NCI-H510A (cell line): ENCODE measurements around the gene CCDC154.

Experiments used
- DNase-seq: peaks from one replicate; lab custom pipeline; 2025; lab: John Stamatoyannopoulos, UW

The CCDC154 gene

DNA sequence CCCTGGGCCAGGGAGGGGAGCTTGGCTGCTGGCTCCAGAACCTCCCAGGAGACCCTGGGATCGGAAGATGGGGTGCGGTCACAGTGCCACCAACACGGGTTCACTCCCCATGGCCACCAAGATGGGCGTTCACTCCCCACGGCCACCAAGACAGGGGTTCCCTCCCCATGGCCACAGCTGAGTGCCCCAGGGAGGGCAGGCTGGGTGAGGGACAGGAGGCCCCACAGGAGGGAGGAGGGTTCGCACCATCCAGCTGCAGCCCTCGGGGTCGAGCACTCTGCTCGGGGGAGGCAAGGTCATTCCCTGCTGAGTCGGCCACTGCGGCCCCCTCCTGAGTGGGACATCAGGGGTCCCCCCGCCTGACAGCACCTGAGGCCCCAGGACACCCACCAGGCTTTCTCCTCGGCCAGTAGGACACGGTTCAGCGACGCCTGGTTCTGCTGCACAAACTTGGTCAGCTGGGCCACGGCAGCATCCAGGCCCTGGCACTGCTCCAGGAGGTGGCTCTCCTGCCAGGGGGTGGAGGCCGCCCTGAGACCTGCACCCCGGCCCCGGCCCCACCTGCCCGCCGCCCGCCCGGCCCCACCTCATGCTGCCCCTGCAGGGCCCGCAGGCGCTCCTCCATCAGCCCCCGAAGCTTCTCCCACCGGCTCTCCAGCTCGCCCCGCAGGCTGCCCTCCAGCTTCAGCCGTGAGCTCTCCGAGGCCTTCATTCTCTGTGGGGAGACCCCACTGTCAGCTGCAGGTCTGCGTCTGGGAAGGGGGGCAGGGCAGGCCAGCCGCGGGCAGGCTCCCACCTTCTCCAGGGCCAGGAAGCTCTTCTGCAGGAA lies 5.9 kb downstream of the CCDC154 start:
- DNase-seq: no peak

DNA sequence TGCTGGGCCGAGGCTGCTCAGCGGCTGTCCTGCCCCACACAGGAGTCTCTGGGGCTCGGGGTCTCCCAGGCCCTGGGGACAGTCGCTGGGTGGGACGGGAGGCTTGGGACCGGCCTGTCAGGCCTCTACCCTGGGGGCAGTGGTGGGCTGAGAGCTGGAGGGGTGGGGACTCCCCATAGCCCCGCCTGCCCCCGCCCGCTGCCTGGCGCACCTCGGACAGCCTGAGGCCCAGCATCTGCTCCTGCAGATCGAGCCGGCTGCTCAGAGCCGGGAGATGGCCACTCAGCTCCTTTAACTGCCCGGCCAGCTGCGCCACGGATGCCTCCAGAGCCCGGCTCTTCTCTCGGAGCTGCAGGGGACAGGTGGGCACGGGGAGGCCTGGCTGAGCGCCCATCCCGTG lies 6.8 kb downstream of the CCDC154 start:
- DNase-seq: no peak

DNA sequence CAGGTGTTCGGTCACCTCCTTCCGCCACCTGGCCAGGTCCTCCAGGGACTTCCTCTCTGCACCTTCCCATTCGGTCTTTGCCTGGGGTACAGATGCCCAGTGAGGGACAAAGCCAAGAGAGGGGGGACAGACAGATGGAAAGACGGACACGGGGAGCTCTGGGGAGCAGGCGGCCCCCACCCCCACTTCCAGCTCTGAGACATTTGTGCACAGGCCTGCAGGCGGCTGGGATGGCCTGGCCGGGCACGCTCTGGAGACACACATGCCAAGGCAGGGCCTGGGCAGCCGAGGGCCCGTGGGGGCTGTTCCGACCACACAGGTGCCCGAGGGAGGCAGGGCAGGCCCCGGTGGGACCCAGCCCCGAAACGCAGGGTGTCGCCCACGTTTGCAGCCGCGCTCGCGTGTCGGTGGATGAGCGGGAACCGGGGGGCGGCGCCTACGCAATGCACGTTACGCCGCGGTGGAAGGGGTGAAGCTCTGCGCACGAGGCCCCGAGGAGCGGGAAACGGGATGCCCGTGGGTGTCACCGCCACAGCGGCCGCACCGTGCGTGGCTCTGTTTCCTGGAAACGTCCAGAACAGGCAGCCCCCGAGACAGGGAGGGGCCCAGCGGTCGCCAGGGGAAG lies 7.5 kb downstream of the CCDC154 start:
- no peak for DNase-seq

DNA sequence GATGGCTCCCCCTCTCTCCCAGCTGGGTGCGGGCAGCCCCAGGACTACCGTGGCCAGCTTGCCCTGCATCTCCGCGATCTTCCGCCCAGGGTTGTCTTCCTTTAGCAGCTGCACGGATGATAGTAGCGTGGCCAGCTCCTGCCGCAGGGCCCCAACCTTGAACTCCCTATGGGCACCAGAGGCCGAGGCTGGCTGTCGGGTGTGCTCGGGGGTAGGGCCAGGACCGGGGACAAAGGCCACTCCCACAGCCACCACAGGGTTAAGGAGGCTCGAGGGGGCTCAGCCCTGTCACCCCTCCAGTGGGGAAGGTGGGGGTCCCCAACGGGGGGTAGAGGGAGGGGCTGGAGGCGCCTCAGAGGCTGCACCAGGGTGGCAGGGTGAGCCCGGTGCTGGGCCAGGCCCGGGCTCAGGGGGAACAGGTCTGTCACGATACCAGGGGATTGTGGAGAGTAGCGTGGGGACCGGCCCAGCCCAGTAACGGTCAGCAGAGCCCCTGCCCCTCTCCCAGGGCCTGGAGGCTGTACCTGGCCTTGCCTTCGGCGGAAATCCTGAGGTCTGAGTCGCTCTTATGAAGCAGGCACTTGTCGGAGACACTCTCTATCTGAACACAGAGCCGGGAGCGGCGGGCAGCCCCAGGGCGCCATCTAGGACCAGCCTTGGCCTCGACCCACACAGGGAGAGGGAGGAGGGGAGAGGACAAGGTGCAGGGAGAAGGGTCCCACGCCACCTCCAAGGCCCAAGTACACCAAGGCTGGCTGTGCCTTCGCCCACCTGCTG lies 8.2 kb downstream of the CCDC154 start:
- no peak for DNase-seq

DNA sequence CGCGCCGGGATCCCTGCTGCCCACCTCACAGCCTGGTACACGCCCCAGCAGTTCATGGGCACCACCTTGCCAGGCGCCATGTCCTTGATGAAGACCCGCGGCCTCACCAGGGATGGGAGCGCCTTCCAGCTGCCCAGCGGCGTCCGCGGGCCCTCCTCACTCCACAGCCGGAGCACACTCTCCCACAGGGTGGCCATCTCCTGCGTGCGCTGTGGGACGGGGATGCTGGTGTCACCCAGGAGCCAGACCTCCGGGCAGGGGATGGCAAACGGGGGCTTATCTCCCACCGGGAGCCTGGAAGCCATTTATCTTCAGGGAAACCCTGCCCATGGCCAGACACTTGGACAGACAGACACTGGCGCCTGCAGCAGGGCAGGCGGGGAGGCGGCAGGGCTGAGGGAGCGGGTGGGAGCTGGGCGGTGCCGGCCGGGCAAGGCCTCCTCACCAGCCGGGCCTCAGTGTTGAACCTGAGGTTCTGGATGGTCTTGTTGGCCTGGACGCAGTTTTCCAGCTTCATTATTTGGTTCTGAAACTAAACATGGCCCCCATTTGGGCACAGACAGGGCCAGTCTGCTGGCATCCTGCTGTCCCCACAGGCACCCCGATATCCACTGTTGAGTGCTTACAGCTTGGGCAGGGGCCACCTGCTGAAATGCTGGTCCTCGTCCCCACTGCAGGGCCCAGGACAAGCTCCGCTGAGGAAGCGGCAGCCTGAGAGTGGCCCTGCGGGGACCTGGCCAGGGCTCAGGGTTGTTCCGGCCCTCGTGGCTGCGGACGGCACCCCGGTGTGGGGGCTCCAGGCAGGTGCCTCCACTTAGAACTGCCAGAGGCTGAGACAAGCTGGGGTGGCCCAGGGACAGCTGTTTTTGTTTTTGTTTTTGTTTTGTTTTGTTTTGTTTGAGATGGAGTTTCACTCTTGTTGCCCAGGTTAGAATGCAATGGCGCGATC lies 9.4 kb downstream of the CCDC154 start:
- DNase-seq: no peak

DNA sequence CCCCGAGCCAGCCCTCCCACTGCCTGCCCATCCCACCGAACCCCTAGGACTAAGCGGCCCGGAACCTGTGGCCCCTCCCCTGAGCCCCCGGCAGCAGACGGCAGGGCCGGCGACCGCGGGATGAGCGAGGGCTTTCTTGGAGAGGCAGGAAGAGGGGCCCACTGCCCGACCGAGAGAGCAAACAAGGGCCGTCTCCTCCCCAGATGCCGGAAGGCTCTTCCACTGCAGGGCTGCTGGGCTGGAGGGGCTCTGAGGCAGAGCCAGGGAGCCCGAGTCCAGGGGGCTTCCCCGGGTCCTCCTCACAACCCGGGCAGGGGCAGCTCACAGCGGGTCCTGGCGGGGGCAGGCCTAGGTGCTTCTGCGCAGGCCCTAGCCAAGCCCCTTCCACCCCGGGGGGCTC lies 10.6 kb downstream of the CCDC154 start:
- DNase-seq: no peak

DNA sequence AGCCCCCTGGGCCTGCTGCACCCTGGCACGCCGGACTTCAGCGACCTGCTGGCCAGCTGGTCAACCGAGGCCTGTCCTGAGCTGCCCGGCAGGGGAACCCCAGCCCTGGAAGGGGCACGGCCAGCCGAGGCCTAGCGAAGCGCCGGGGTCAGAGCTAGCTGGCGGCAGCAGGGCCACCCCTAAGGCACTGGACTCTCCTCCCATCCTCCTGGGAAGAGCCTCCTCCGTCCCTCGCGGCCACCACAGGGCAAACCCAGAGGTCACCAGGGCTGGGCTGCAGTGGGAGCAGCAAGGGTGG lies 11.1 kb downstream of the CCDC154 start:
- DNase-seq: no peak

DNA sequence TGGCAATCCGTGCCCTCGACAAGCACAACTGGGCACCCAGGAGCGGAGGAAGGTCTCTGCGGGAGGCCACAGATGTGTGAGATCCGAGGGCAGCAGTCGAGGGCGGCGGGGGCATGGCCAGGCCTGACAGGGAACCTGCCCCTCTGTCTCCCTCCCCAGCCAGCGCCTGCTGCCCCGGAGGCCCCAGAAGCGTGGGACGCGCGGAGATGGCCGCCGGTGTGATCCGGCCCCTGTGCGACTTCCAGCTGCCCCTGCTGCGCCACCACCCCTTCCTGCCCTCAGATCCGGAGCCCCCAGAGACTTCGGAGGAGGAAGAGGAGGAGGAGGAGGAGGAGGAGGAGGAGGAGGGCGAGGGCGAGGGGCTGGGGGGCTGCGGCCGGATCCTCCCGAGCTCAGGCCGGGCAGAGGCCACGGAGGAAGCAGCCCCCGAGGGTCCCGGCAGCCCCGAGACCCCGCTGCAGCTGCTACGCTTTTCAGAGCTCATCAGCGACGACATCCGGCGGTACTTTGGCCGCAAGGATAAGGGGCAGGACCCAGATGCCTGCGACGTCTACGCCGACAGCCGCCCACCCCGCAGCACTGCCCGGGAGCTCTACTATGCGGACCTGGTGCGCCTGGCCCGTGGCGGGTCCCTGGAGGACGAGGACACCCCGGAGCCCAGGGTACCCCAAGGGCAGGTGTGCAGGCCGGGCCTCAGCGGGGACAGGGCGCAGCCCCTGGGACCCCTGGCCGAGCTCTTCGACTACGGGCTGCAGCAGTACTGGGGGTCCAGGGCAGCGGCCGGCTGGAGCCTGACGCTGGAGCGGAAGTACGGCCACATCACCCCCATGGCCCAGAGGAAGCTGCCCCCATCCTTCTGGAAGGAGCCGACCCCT lies 11.7 kb downstream of the CCDC154 start:
- DNase-seq: no peak

DNA sequence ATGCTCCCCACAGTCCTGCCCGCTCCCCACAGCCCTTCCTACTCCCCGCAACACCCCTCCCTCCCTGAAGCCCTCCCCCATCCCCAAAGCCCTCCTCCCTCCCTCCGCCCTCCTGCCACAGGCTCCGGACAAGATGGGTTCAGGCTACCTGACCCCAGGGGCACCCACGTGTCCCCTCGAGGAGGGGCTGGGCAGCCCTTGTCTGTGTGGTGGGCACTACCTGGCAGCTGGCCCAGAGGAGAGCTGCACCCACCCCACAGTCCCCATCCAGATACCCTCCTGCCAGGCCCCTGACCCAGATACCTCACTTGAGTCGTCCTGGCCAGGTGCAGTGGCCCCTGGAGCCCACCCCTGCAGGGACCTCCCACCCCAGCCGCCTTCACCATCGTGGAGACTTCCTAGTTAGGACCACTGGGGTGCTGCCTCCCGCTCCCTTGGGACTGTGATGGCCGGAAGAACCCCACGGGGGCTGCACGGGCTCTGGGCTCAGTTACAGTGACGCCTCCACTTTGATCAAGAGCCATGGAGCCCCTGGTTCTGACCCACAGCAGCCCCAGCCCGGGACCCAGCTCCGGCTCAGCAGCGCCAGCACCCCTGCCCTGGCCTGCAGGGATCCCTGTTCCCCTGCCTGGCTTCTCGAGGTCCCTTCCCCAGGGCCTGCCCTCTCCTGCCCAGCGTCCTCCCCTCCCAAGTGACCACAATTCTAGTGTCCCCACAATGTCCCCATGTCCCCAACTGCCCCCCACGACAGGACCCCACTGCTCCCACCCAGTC lies 12.7 kb downstream of the CCDC154 start:
- no peak for DNase-seq

DNA sequence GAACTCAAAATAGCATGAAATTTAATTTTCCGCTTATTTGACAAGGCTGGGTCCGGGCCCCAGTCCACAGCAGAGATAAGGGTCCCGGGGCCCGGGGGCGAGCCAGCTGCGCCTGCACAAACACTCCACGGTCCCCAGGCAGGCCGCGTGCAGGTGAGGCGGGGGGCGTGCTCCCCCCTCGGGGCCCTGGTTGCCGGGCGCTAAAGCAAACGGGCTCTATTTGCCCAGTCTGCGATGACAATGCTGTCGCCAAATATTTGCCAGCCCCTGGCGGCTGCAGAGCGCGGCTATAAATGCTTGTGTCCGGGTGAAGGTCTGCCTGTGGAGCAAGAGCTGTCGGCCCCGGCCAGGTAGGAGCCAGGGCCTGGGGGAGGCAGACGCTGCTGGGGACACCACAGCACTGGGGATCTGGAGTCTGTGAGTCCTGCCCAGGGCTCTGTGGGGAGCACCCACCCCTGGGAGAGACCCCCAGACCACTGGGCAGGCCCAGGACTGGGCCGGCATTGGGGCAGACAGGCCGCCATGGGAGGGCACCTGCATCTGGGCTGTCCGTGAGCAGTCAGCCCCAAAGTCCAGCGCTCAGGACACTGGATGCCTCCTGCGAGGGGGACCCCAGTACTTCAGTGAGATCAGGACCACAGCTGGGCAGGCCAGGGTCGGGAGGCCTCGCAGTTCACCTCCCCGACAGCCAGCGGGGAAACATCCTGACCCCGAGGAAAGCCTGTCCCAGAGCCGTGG lies 13.4 kb downstream of the CCDC154 start, which contains the start of gene PERCC1:
TSS of gene PERCC1 (plus strand) at position 320 of the 738 bp plus-strand sequence. CDS start 1,516 bp downstream, outside the sequence.
- DNase-seq: no peak

DNA sequence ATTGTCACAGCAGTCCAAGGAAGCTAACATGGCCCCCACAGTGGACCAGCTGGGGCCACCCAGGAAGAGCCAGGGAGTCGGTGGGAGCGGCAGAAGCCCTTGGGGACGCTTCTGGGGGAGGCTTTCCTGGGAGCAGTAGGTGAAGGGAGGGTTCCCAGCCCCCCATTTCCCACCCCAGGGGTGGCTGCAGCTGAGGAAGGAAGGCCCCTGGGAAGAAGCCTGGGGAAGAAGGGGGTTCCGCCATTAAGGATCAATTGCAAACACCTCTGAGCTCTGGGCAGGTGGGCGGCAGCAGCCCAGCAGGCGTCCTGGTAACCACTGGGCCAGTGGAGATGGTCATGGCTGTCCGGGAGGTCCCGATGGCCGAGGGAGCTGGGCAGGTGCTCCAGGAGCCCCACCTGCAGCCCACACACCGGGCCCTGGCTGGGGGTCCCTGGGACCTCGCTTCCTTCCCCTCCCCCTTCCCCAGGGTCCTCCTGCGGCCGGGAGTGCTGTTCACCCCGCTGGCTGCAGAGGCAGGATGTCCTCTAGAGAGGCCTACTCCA lies 14.1 kb downstream of the CCDC154 start:
- no peak for DNase-seq

DNA sequence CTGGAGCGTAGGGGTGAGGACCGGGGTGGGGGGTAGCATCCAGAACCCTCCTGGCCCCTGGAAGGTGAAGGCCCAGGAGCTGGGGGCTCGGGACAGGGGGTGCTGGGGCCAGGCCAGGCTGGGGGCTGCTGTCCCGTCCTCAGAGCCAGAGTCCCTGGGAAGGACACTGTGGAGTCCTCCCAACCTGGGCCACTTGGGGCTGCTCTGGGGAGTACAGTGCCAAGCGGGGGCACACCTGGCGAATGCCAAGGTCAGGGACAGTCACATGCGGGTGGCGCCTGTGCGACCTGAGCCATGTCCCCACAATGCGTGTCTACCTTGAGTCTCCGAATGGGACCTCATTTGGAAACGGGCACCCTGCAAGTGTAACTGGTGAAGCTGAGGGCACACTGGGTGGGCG lies 14.7 kb downstream of the CCDC154 start:
- no peak for DNase-seq

DNA sequence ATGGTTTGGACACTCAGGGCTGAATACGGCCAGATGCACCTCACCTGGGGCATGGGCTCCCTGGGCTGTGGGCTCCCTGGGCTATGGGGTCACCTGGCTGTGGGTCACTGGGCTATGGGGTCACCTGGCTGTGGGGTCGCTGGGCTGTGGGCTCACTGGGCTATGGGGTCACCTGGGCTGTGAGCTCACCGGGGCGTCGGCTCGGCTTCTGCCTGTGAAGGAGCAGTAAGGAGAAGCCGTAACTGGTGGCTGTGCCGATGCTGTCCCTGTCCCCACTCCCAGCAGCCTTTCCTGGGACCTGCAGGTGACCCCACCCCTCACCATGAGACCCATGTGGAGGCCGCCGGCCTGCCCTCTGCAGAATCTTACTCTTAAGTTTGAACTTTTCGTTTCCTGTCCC lies 15.3 kb downstream of the CCDC154 start:
- no peak for DNase-seq

DNA sequence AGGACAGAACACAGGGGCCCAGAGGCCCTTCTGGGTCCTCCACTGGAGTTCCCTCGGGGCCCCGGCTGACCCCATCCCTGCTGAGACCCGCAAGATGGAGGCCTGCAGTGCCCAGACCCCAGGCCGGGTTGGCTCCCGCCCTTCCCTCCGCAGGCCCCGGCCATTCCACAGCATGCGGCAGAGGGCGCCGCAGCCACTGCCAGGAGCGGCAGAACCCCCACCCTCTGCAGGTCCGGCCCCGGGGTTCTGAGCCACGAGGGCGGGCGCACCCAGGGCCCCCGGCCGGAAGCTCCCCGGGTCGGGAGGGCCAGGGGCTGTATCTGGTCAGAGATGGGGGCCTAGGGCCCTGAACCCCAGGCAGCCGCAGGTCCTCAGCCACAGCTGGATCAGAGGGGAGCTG lies 15.8 kb downstream of the CCDC154 start:
- DNase-seq: no peak

DNA sequence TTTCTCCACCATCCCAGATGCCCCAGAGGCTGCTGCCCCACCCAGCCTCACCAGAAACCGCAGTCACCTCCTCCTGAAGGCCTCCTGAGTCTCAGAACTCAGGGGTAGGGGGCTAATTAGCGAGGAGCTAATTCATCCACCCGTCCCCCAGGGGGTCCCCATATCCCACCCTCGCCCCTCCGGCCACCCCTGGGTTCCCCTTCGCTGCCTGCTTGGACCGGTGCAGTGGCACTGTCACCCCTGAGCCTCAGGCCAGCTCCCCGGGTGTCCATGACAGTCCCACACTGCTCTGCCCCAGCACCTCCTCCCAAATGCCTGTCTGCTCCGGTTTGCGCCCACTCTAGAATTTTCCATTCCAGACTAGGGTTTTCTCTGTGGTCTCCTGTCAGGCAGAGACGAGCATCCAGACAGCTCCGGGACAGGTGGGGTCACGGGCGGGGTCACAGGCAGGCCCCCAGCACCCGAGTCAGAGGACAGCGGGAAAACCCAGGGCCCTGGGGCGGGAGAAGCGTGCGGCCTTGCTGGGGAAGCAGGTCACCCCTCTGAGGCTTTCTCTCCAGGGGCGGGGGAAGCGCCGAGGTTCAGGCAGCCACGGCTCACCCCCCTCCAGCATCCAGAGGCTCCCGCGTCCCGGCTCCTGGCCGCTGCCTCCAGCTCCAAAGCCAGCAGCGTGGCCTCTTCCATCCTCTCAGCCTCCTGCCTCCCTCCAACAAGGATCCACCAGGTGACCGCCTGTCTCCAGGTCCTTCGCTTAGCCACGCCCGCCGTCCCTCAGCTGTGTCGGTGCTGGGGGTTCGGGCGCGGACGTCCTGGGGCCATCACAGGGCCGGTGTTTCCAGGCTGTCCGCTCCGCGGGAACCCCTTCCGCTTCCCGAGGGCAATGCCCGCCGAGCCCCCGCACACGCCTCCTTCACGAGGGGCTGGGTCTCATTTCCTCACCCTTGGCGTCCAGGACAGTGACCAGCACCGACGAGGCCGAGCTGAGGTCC lies 16.6 kb downstream of the CCDC154 start:
- no peak for DNase-seq

DNA sequence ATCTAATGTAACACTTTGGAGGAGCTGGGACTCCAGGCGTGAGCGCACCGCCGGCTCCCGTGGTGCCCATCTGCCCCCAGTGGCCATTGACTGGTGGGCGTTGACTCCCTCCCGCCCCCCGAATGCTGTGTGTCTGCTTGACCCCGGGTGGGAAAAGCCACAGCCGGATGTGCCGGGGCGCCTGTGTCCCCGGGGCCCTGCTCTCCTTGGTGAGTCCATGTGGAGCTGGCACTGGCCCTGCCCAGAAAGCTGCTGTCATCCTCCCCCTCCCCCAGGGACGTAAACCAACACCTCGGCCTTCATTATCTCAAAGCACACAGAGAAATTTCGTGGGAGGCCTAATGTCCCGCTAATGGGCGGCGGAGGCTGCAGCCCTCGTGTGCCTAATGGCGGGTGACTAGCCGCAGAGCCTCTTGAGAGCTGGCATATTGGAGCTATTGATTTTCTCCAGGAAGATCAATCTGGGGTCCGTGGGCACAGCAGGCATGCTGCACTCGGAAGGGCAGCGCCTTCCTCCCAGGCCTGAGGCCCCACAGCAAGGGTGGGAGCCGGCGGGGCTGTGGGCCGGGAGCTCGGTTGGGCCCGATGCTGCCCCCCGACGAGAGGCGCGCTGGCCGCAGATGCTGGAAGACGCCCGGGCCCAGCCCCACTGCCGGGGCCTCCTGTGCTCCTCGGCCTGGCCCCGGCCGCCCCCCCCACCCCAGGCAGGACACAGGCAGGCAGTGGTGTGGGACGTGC lies 17.5 kb downstream of the CCDC154 start:
- no peak for DNase-seq
